GM12801 (cell line): ENCODE measurements around the gene PNPLA1.

Experiments
- CTCF ChIP-seq: IDR thresholded peaks from one replicate; pipeline ENCODE4 v1.5.1; 2011; ENCODE audit warnings: control low read depth; ENCODE audit not compliant: insufficient read length; ENCODE audit errors: extremely low read depth

The PNPLA1 gene

GRCh38 chr6:36347621-36348020 is 77.8 kb downstream of the PNPLA1 start:
- TF ChIP-seq CTCF: no peak

GRCh38 chr6:36349240-36349639 is 79.4 kb downstream of the PNPLA1 start:
- no peak for TF ChIP-seq CTCF

- TF ChIP-seq CTCF: no peak
Measured at GRCh38 chr6:36350082-36350481, 80.2 kb downstream of the PNPLA1 start.

GRCh38 chr6:36350681-36351571 is 81.1 kb downstream of the PNPLA1 start:
- TF ChIP-seq CTCF: no peak

- no peak for TF ChIP-seq CTCF
Measured at GRCh38 chr6:36352477-36353157, 82.8 kb downstream of the PNPLA1 start.

GRCh38 chr6:36353411-36353915 is 83.6 kb downstream of the PNPLA1 start:
- no peak for TF ChIP-seq CTCF

- TF ChIP-seq CTCF: no peak
Measured at GRCh38 chr6:36355819-36356218, 86.0 kb downstream of the PNPLA1 start.
